ENCODE data around the gene PREX1.

PREX1 gene

GRCh38 chr20:48632825-48633619 is 194.8 kb downstream of the PREX1 start:
- Histone ChIP-seq H3K36me3 (ENCODE audit: control insufficient read depth, insufficient read depth, low read length) (peaks cover 84% of the 10 kb centered on the region), H3K9me3 (ENCODE audit: control insufficient read depth, low read length) (no peaks in the 10 kb centered on the region), H3K4me1 (ENCODE audit: control insufficient read depth, insufficient read depth, low read length, poor library complexity, severe bottlenecking) (no peaks in the 10 kb centered on the region), H3K27ac (ENCODE audit: insufficient read depth, low read length, poor library complexity, severe bottlenecking) (no peak overlapping the region), H3K4me3 (ENCODE audit: insufficient read depth, low read depth, low read length, poor library complexity, severe bottlenecking) (no peak overlapping the region), H3K27me3 (replicated peaks; ENCODE audit: control insufficient read depth, insufficient read depth, low read length, poor library complexity, severe bottlenecking) (no peaks in the 10 kb centered on the region)
- no peak for DNase-seq

- no peaks in the 10 kb centered on the region for H3K4me1 ChIP-seq (ENCODE audit: control insufficient read depth, insufficient read depth, low read length, poor library complexity, severe bottlenecking)
- H3K9me3 ChIP-seq (ENCODE audit: control insufficient read depth, low read length): no peaks in the 10 kb centered on the region
- no peak for DNase-seq
- H3K27ac ChIP-seq (ENCODE audit: insufficient read depth, low read length, poor library complexity, severe bottlenecking): no peak overlapping the region
- H3K27me3 ChIP-seq (replicated peaks; ENCODE audit: control insufficient read depth, insufficient read depth, low read length, poor library complexity, severe bottlenecking): no peaks in the 10 kb centered on the region
- H3K4me3 ChIP-seq (ENCODE audit: insufficient read depth, low read depth, low read length, poor library complexity, severe bottlenecking): no peak overlapping the region
- peaks cover 85% of the 10 kb centered on the region for H3K36me3 ChIP-seq (ENCODE audit: control insufficient read depth, insufficient read depth, low read length)
Observed at GRCh38 chr20:48632017-48632824, 195.6 kb downstream of the PREX1 start.

- DNase-seq: no peak
- peaks cover 90% of the 10 kb centered on the region for H3K36me3 ChIP-seq (ENCODE audit: control insufficient read depth, insufficient read depth, low read length)
Observed at GRCh38 chr20:48631114-48632016, 196.4 kb downstream of the PREX1 start.

GRCh38 chr20:48630342-48631075 is 197.3 kb downstream of the PREX1 start:
- no peak overlapping the region for H3K4me3 ChIP-seq (ENCODE audit: insufficient read depth, low read depth, low read length, poor library complexity, severe bottlenecking)
- no peaks in the 10 kb centered on the region for H3K4me1 ChIP-seq (ENCODE audit: control insufficient read depth, insufficient read depth, low read length, poor library complexity, severe bottlenecking)
- H3K36me3 ChIP-seq (ENCODE audit: control insufficient read depth, insufficient read depth, low read length): peaks cover 92% of the 10 kb centered on the region
- no peaks in the 10 kb centered on the region for H3K9me3 ChIP-seq (ENCODE audit: control insufficient read depth, low read length)
- H3K27me3 ChIP-seq (replicated peaks; ENCODE audit: control insufficient read depth, insufficient read depth, low read length, poor library complexity, severe bottlenecking): no peaks in the 10 kb centered on the region
- H3K27ac ChIP-seq (ENCODE audit: insufficient read depth, low read length, poor library complexity, severe bottlenecking): no peak overlapping the region
- no peak for DNase-seq

More at GRCh38 chr20:48631114-48632016, 196.4 kb downstream of the PREX1 start:
- Histone ChIP-seq H3K4me3 (ENCODE audit: insufficient read depth, low read depth, low read length, poor library complexity, severe bottlenecking) (no peak overlapping the region), H3K4me1 (ENCODE audit: control insufficient read depth, insufficient read depth, low read length, poor library complexity, severe bottlenecking) (no peaks in the 10 kb centered on the region), H3K27ac (ENCODE audit: insufficient read depth, low read length, poor library complexity, severe bottlenecking) (no peak overlapping the region), H3K9me3 (ENCODE audit: control insufficient read depth, low read length) (no peaks in the 10 kb centered on the region), H3K27me3 (replicated peaks; ENCODE audit: control insufficient read depth, insufficient read depth, low read length, poor library complexity, severe bottlenecking) (no peaks in the 10 kb centered on the region)

GRCh38 chr20:48629960-48630315 is 197.9 kb downstream of the PREX1 start:
- DNase-seq: no peak
- H3K27ac ChIP-seq (ENCODE audit: insufficient read depth, low read length, poor library complexity, severe bottlenecking): no peak overlapping the region
- no peak overlapping the region for H3K4me3 ChIP-seq (ENCODE audit: insufficient read depth, low read depth, low read length, poor library complexity, severe bottlenecking)
- H3K27me3 ChIP-seq (replicated peaks; ENCODE audit: control insufficient read depth, insufficient read depth, low read length, poor library complexity, severe bottlenecking): no peaks in the 10 kb centered on the region
- peaks cover 95% of the 10 kb centered on the region for H3K36me3 ChIP-seq (ENCODE audit: control insufficient read depth, insufficient read depth, low read length)
- H3K4me1 ChIP-seq (ENCODE audit: control insufficient read depth, insufficient read depth, low read length, poor library complexity, severe bottlenecking): no peaks in the 10 kb centered on the region
- no peaks in the 10 kb centered on the region for H3K9me3 ChIP-seq (ENCODE audit: control insufficient read depth, low read length)

- Histone ChIP-seq H3K36me3 (ENCODE audit: control insufficient read depth, insufficient read depth, low read length) (peaks cover 97% of the 10 kb centered on the region), H3K27ac (ENCODE audit: insufficient read depth, low read length, poor library complexity, severe bottlenecking) (no peak overlapping the region), H3K4me3 (ENCODE audit: insufficient read depth, low read depth, low read length, poor library complexity, severe bottlenecking) (no peak overlapping the region), H3K9me3 (ENCODE audit: control insufficient read depth, low read length) (no peaks in the 10 kb centered on the region), H3K27me3 (replicated peaks; ENCODE audit: control insufficient read depth, insufficient read depth, low read length, poor library complexity, severe bottlenecking) (no peaks in the 10 kb centered on the region), H3K4me1 (ENCODE audit: control insufficient read depth, insufficient read depth, low read length, poor library complexity, severe bottlenecking) (no peaks in the 10 kb centered on the region)
- no peak for DNase-seq
Observed at GRCh38 chr20:48629069-48629959, 198.5 kb downstream of the PREX1 start.

- no peak for DNase-seq
- no peak overlapping the region for H3K4me3 ChIP-seq (ENCODE audit: insufficient read depth, low read depth, low read length, poor library complexity, severe bottlenecking)
- H3K36me3 ChIP-seq (ENCODE audit: control insufficient read depth, insufficient read depth, low read length): peaks cover 87% of the 10 kb centered on the region
- H3K9me3 ChIP-seq (ENCODE audit: control insufficient read depth, low read length): no peaks in the 10 kb centered on the region
- H3K4me1 ChIP-seq (ENCODE audit: control insufficient read depth, insufficient read depth, low read length, poor library complexity, severe bottlenecking): no peaks in the 10 kb centered on the region
- no peak overlapping the region for H3K27ac ChIP-seq (ENCODE audit: insufficient read depth, low read length, poor library complexity, severe bottlenecking)
- no peaks in the 10 kb centered on the region for H3K27me3 ChIP-seq (replicated peaks; ENCODE audit: control insufficient read depth, insufficient read depth, low read length, poor library complexity, severe bottlenecking)
Observed at GRCh38 chr20:48627737-48628128, 200.1 kb downstream of the PREX1 start.

GRCh38 chr20:48626938-48627736 is 200.7 kb downstream of the PREX1 start:
- DNase-seq: no peak
- no peak overlapping the region for H3K27ac ChIP-seq (ENCODE audit: insufficient read depth, low read length, poor library complexity, severe bottlenecking)
- no peaks in the 10 kb centered on the region for H3K4me1 ChIP-seq (ENCODE audit: control insufficient read depth, insufficient read depth, low read length, poor library complexity, severe bottlenecking)
- H3K36me3 ChIP-seq (ENCODE audit: control insufficient read depth, insufficient read depth, low read length): peaks cover 81% of the 10 kb centered on the region
- H3K27me3 ChIP-seq (replicated peaks; ENCODE audit: control insufficient read depth, insufficient read depth, low read length, poor library complexity, severe bottlenecking): no peaks in the 10 kb centered on the region
- H3K9me3 ChIP-seq (ENCODE audit: control insufficient read depth, low read length): no peaks in the 10 kb centered on the region
- H3K4me3 ChIP-seq (ENCODE audit: insufficient read depth, low read depth, low read length, poor library complexity, severe bottlenecking): no peak overlapping the region
